Fibroblast of lung (primary cell): Measurements from ENCODE around the gene CDH4.

Experiments
- CTCF ChIP-seq, 2 donors: IDR thresholded peaks in 1 of 2; conservative IDR thresholded peaks in 1 of 2; 1 replicate in 1 of 2; 2 replicates in 1 of 2; pipeline ENCODE4 v1.5.1; 2011 to 2012; ENCODE audit warnings: low read length in 2 of 2, control low read depth in 1 of 2, inconsistent platforms in 1 of 2, low read depth in 1 of 2, mild to moderate bottlenecking in 1 of 2
- EZH2 ChIP-seq: IDR thresholded peaks from 2 replicates; pipeline ENCODE4 v1.5.1; 2012; ENCODE audit warnings: low read length, control low read depth, mild to moderate bottlenecking; ENCODE audit errors: missing control alignments

DNA sequence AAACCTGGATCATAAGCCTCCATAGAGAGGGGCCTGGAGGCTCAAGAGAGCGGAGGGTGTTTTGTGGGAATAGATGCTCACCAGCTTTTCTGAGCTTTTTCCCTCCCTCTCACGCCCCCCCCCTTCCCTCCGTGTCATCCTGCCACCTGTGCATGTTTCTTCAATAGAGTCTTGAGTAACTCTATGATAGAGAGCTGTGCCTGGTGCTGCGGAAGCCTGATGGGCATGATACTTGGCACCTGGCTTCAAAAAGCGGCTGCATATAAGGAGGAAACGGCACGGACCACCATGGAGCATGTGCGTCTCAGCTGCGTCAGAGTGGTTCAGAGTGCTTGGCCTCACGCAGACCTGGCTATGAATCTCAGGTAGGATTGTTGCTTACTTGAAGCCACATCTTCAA is 198.9 kb downstream of the CDH4 start:
- no peak for TF ChIP-seq CTCF (conservative IDR thresholded peaks at IDR 0.05 in 1 of 2, IDR thresholded peaks at IDR 0.05 in 1 of 2; ENCODE audit: low read depth in 1 of 2, low read length in 2 of 2)
- no peak for TF ChIP-seq EZH2
